ENCODE data around the gene ANKH. TPM values are rescaled to one million over a fixed set of nuclear protein-coding genes. Genes with fewer than 3 reads are reported as not detected.

ANKH gene
- total RNA-seq, 4 donors from 2014 or later: 31.2 to 55.2 (median 34.7) TPM

DNA sequence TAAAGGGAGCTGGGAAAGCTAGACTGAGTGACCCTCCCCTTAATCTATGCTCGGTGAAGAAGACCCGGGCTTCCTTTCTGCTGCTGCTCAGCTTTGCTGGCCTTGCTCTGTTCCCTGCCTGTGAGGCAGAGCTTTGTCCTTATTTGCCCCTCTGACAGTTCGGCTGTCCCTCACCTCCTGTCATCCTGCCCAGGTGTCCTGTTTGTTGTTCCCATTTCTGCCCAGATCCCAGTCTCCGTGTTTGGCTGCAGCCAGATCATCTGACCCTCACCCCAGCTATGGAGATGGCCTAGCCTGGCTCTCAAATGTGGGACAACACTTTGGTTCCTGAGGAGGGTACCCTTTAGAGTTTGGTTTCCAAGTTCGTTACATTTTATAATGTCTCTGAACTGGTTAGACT is 186.8 kb downstream of the ANKH start:
- intact Hi-C loops (cut with DNase I): no loop called here
- no peak for DNase-seq
- Histone ChIP-seq H3K4me1 (peaks cover 0 to 4% of the 10 kb centered on the region in 2 donors), H3K9me3 (no peaks in the 10 kb centered on the region), H3K36me3 (peaks cover 19 to 28% of the 10 kb centered on the region in 2 donors), H3K27me3 (no peaks in the 10 kb centered on the region), H3K4me3 (replicated peaks in 1 of 3) (no peak overlapping the region), H3K27ac (no peak overlapping the region)
- TF ChIP-seq, protein P1, sequence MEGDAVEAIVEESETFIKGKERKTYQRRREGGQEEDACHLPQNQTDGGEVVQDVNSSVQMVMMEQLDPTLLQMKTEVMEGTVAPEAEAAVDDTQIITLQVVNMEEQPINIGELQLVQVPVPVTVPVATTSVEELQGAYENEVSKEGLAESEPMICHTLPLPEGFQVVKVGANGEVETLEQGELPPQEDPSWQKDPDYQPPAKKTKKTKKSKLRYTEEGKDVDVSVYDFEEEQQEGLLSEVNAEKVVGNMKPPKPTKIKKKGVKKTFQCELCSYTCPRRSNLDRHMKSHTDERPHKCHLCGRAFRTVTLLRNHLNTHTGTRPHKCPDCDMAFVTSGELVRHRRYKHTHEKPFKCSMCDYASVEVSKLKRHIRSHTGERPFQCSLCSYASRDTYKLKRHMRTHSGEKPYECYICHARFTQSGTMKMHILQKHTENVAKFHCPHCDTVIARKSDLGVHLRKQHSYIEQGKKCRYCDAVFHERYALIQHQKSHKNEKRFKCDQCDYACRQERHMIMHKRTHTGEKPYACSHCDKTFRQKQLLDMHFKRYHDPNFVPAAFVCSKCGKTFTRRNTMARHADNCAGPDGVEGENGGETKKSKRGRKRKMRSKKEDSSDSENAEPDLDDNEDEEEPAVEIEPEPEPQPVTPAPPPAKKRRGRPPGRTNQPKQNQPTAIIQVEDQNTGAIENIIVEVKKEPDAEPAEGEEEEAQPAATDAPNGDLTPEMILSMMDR (IDR thresholded peaks at IDR 0.05): no peak
- no peak for TF ChIP-seq POLR2A (IDR thresholded peaks at IDR 0.05)
- WGBS, 2 donors: 84 to 91% methylated on average over 5 of the region's 5 CpGs

DNA sequence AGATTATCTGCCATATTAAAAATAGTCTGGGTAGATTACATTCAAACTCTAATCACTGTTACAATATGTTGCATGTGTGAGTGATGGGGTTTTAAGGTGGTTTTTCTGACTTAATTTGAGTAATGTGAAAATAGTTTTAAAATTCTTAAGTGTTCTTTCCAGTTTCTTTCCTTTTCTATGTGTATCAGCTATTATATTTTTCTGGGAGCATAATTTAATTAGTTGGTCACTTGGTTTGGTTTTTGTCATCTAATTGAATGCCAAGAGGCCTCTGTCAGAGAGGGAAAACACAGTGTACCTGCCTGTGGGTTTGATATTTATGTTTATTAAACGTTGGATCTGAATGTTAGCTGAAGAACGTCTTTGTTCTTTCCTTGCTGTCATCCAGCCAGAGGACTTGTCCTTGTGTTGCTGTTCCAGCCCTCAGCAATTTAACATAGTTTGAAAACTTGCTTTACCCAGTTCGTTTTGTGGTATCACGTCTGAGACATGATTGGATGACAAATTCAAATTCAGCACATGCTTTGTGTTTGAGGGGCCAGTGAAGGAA is 187.6 kb downstream of the ANKH start:
- intact Hi-C loops (cut with DNase I): no loop called here
- Histone ChIP-seq H3K27ac (no peak overlapping the region), H3K27me3 (no peaks in the 10 kb centered on the region), H3K9me3 (no peaks in the 10 kb centered on the region), H3K36me3 (peaks cover 17 to 21% of the 10 kb centered on the region in 2 donors), H3K4me1 (peaks cover 0 to 4% of the 10 kb centered on the region in 2 donors), H3K4me3 (replicated peaks in 1 of 3) (no peak overlapping the region)
- TF ChIP-seq, protein P1 (IDR thresholded peaks at IDR 0.05): no peak
- no peak for TF ChIP-seq POLR2A (IDR thresholded peaks at IDR 0.05)
- WGBS, 2 donors: 80 to 86% methylated on average over 4 of the region's 4 CpGs
- DNase-seq: no peak

DNA sequence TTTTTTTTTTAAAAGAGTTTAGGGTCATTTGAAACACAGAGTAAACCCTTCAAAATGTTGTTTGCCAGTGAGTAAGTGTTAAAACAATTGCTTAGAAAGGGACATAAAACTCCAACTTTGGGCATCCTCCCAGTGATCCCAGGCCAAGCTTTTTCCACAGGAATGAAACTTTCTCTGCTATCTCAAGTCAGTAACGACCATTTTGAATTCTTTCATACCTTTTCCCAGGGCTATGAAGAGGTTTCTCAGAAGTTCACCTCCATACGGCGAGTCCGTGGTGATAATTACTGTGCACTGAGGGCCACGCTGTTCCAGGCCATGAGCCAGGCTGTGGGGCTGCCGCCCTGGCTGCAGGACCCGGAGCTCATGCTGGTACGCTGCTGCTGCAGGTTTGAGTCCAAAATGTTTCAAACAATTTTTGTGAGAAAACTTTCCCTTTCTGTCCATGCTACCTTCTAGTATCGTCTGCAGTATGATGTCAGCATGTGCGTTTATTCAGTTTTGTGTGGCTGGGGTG is 190.3 kb downstream of the ANKH start:
- H3K27ac ChIP-seq: no peak overlapping the region
- H3K27me3 ChIP-seq: no peaks in the 10 kb centered on the region
- intact Hi-C loops (cut with DNase I): no loop called here
- WGBS, 2 donors: 97% methylated on average over 10 of the region's 10 CpGs
- H3K9me3 ChIP-seq: no peaks in the 10 kb centered on the region
- TF ChIP-seq, protein P1 (IDR thresholded peaks at IDR 0.05): no peak
- no peak for TF ChIP-seq POLR2A (IDR thresholded peaks at IDR 0.05)
- H3K4me1 ChIP-seq: peaks cover 0 to 7% of the 10 kb centered on the region in 2 donors
- no peak overlapping the region for H3K4me3 ChIP-seq (replicated peaks in 1 of 3)
- no peak for DNase-seq
- peaks cover 10 to 11% of the 10 kb centered on the region in 2 donors for H3K36me3 ChIP-seq

DNA sequence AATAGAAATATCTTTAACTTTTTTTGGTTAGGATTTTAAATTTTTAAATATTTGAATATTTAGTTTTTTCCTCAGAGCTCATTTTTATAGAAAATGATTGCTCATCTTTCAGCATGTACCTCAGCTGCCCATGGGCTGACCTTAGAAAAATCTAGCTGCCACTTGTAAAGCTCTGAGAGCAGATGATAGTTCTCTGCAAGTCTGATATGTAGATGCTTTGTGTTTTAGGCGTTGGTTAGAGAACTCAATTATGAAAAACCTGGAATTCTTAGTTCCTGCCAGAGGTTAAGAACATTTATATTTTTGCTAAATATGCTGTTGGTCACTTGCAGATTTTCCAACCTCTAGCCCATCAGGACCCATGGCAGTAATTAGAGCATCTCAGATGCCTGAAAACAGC is 192.0 kb downstream of the ANKH start:
- intact Hi-C loops (cut with DNase I): no loop called here
- H3K27me3 ChIP-seq: no peaks in the 10 kb centered on the region
- H3K4me3 ChIP-seq (replicated peaks in 1 of 3): no peak overlapping the region
- no peak overlapping the region for H3K27ac ChIP-seq
- DNase-seq: no peak
- peaks cover 0 to 15% of the 10 kb centered on the region in 2 donors for H3K4me1 ChIP-seq
- no peaks in the 10 kb centered on the region for H3K9me3 ChIP-seq
- no peak for TF ChIP-seq POLR2A (IDR thresholded peaks at IDR 0.05)
- TF ChIP-seq, protein P1 (IDR thresholded peaks at IDR 0.05): no peak
- 97 to 100% methylated on average over 1 of the region's 1 CpG for WGBS, 2 donors
- peaks cover 10 to 11% of the 10 kb centered on the region in 2 donors for H3K36me3 ChIP-seq

DNA sequence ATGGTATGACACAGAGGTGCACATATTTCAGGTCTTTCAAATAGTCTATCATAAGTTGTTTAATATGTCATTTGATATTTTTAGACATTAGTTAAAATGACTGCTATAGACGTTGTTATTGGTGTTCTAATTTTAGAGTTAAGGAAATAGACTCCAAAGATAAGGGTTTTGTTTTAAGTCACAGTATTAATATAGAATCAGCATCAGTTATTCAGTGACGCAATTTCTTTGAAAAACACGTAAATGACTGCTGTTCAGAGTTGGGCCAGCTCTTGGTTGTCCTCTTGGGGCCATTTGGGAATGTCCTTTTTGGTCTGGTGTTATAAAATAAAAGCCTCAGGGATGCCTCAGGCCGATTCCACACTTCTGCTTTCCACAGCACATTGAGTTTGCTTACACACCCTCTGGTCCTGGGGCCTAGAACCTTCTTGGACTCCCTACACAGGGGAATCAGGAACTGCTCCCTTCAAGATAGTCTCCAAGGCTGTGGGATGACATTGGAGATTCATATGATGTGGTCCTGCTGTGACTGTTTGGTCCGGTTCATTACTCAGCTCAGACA is 192.7 kb downstream of the ANKH start:
- peaks cover 10 to 11% of the 10 kb centered on the region in 2 donors for H3K36me3 ChIP-seq

More for the DNA sequence above, 192.7 kb downstream of the ANKH start:
- WGBS, 2 donors: 82 to 88% methylated on average over 5 of the region's 5 CpGs
- peaks cover 0 to 15% of the 10 kb centered on the region in 2 donors for H3K4me1 ChIP-seq
- H3K27me3 ChIP-seq: no peaks in the 10 kb centered on the region
- H3K27ac ChIP-seq: no peak overlapping the region
- TF ChIP-seq, protein P1 (IDR thresholded peaks at IDR 0.05): no peak
- no peak for TF ChIP-seq POLR2A (IDR thresholded peaks at IDR 0.05)
- no peaks in the 10 kb centered on the region for H3K9me3 ChIP-seq
- intact Hi-C loops (cut with DNase I): no loop called here
- no peak overlapping the region for H3K4me3 ChIP-seq (replicated peaks in 1 of 3)
- DNase-seq: no peak
